ENCODE measurements around the gene ACACA.
A peak's percentile ranks its signal among the peaks of the same experiment; 100 is the strongest.
"Not testable (repeated sequence)": the region's sequence is repeated elsewhere in the genome, so short reads cannot be mapped to it uniquely, and the experiment has no call there.

Gene ACACA

GRCh38 chr17:37089956-37090355 lies 316.7 kb downstream of the ACACA start:
- peak; percentile 34 for DNase-seq

- no peak for DNase-seq
Observed at GRCh38 chr17:37088913-37089312, 317.7 kb downstream of the ACACA start.

GRCh38 chr17:37088459-37088858 lies 318.2 kb downstream of the ACACA start:
- DNase-seq, result no peak

DNA sequence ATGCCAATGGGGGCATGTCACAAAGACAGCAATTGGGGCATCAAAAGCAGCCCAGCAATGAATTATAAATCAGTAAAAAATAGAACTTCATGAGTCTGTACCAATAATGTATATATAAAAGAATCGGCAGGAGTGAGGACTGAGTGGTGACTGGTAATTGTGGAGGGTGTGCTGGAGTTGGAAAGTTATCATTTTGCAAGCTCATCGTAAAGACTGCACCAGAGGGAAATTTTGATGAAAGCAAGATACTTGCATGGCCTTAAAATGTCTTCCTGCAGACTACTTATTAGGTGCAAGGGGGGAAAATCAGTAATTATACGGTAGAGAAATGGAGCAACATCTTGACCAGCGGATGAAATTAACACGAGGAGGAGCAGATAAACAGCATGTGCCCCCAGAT lies 319.0 kb downstream of the ACACA start:
- DNase-seq, result no peak

DNA sequence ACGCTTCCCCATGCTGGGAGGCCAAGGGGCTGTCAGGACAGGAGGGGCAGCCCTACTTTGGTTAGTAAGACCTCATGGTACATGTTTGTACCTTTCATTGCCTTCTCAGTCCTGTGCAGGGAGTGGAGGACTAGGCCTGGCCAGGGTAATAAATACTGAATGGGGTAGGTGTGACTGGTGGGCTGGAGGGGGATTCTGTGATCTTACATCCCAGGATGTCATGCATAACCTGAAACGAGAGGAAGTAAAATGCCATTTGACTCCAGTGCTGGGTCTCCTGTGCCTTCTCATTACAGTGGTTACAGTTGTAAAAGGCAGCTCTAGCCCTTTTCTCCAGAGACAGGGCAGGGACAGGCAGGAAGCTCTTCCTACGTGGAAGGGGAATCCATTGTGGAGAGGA lies 319.7 kb downstream of the ACACA start:
- DNase-seq, result no peak

DNA sequence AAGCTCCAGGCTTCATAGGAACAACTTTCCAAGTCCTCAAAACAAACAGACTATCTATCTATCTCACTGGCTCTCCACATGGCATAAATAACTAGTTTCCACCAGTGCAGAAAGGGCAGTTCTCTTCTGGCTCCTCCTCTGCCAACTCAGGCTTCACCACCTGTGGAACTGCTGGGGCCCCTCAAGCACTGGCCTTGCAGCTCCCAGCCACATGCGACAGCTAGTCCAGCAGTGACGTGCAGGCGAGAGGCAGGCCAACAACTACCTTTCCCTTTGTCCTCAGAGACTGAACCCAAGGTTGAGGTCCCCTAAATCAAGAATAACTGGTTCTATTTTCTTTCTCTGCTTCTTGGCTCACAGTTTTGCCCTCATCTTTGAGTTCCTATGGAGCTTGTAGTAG lies 320.3 kb downstream of the ACACA start:
- DNase-seq, result no peak

- DNase-seq, result no peak
Observed at GRCh38 chr17:37084372-37084771, 322.3 kb downstream of the ACACA start.

- DNase-seq, result no peak
Observed at GRCh38 chr17:37083456-37083855, 323.2 kb downstream of the ACACA start.

- DNase-seq, result no peak
Observed at GRCh38 chr17:37082985-37083384, 323.7 kb downstream of the ACACA start.

- DNase-seq, result no peak
Observed at GRCh38 chr17:37082311-37082860, 324.2 kb downstream of the ACACA start.

DNA sequence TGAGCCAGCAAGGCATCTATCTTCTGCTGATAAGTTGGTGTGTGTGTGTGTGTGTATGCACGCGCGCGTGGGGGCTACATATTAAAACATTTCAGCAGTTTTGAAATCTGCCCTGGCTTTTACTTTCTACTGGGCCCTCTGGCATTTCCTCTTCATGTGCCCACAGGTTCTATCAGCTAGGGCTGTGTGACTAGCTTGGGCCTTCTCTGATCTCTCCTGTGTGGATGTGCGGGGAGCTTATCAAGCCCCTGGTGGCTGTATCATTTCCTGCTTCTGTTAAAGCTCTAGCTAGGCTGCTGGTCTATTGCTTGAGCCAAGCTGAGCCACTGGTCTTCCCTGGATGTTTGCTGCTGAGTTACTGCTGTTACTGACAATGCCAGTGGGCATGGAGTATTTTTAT lies 325.3 kb downstream of the ACACA start:
- DNase-seq, result no peak

DNA sequence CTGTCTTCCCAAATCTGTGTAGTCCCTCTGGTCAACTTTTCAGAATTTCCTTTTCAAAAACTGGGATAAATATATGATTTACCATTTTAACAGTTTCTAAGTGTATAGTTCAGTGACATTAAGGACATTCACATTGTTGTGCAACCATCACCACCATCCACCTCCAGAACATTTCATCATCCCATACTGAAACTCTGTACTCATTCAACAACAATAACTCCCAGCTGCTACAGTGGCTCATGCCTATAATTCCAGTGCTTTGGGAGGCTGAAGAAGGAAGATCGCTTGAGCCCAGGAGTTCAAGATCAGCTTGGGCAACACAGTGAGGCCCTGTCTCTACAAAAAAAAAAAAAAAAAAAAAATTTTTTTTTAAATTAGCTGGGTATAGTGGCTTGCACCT lies 326.9 kb downstream of the ACACA start:
- no peak for DNase-seq

GRCh38 chr17:37079065-37079708 lies 327.4 kb downstream of the ACACA start:
- no peak for DNase-seq

GRCh38 chr17:37073464-37073863 lies 333.2 kb downstream of the ACACA start:
- not testable (repeated sequence) for DNase-seq

DNA sequence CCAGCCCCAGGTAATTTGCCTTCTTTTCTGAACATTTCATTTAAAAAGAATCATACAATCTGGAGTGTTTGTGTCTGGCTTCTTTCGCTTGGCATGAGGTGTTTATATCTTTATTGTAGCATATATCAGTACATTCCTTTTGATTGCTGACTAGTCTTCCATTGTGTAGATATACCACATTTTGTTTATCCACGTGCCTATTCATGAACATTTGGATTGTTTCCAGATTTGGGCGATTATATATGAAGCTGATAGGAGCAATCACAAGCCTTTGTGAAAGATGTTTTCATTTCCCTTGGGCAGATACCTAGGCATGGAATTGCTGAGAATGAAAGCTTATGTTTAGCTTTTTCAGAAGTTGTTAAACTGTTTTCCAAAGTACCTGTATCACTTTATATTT lies 337.5 kb downstream of the ACACA start:
- DNase-seq, result no peak

DNA sequence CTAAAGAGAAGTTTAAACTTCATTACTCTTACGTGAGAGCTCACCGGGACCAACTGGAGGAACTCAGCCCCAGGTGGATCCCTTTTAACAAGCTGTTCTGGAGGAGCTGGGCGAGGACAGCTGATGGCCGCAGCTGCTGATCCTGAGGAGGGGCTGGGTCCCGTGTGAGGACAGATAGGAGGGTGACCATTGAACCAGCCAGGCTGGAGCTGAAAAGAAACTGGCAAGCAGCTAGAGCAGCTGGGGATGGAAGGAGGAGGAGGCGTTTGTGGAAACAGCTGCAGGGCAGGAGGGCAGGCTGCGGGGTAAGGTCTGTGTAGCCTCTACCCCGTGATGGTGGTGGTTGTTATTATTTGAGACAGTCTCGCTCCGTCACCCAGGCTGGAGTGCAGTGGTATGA lies 338.4 kb downstream of the ACACA start:
- no peak for DNase-seq

GRCh38 chr17:37067555-37068111 lies 339.0 kb downstream of the ACACA start:
- DNase-seq, result no peak

GRCh38 chr17:37066322-37067255 lies 340.0 kb downstream of the ACACA start:
- no peak for DNase-seq

GRCh38 chr17:37065486-37066321 lies 340.9 kb downstream of the ACACA start:
- no peak for DNase-seq

DNA sequence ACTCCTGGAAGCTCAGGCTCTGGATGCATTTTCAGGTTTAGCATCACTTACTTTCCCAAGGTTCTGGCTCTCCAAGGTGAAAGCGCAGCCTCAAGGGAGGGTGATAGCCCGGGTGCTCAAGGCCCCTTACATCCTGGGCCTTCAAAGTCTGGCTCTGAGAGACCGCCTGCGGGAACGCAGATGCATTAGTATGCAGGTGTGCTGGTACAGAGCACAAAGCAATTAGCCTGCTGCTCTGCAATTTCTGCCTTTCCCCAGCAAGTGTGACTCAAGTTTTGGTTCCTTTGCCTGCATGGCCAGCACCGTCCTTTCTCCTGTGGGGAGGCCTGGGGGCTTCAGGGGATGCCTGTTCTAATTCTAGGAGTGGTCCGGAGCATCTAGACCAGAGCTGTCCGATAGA lies 341.7 kb downstream of the ACACA start:
- DNase-seq, result no peak

DNA sequence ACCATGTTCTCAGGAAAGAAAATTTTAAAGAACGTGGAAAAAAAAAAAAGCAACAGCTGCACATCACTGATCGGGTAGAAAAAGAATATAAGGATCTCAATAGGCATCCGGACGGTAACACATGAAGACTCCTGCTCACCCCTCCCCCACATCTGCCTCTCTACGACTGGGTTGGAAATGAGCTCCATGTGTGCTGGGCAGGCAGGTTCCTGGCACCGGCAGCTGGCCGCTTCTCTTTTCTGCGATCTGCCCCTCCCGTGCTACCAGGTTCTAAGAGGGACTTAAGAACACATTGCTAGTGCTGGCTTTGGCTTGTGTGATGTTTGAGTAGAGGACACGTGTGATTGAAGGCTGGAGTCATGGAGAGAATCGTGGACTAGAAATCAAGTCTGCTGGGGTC lies 342.4 kb downstream of the ACACA start:
- DNase-seq, result no peak

- DNase-seq, result no peak
Observed at GRCh38 chr17:37062021-37062420, 344.6 kb downstream of the ACACA start.

GRCh38 chr17:37060928-37061327 lies 345.7 kb downstream of the ACACA start:
- no peak for DNase-seq

All from stimulated activated CD4-positive, alpha-beta T cell treated with anti-CD3 and anti-CD28 coated beads, Interleukin-15, amount 100 ng/mL, for 24 hours (primary cell).